Caco-2 (cell line): ENCODE results near the gene SLCO4A1. TPM values are rescaled to one million over a fixed set of nuclear protein-coding genes. Genes with fewer than 3 reads are reported as not detected.

ENCODE experiments used
- Bru-seq: library from RNA; stranded (reverse); fragments of 400-500 nt; gene quantifications from one replicate; lab custom pipeline; 2021; lab: Mats Ljungman, UMichigan
- BruChase-seq, 2 experiments: library from RNA; stranded (reverse); fragments of 400-500 nt; gene quantifications; one replicate each; lab custom pipeline; 2021; lab: Mats Ljungman, UMichigan
- BruUV-seq: library from RNA; stranded (reverse); fragments of 400-500 nt; replicated peaks from 2 replicates; lab custom pipeline; 2021; lab: Mats Ljungman, UMichigan
- CTCF ChIA-PET: fragments of 300-600 bp; sonication (Branson Sonifier 250); formaldehyde crosslinking; loops from one replicate; lab custom pipeline; 2022; ENCODE audit warnings: antibody characterized with exemption; lab: Charles Lee
- POLR2A ChIA-PET: fragments of 300-600 bp; sonication (Branson Sonifier 250); formaldehyde crosslinking; loops from one replicate; lab custom pipeline; 2022; ENCODE audit warnings: antibody characterized with exemption; lab: Charles Lee
- DNase-seq, 2 experiments: peaks; one replicate each; pipeline versions ENCODE4 v3.0.0 to v3.0.0-alpha.2; 2020 to 2022
- H3K27me3 ChIP-seq: replicated peaks from 2 replicates; pipeline ENCODE4 v1.6.0; 2011; ENCODE audit warnings: low read length; ENCODE audit not compliant: control insufficient read depth, insufficient read depth
- H3K36me3 ChIP-seq: 2 replicates; pipeline ENCODE4 v1.5.1; 2011; ENCODE audit warnings: low read length; ENCODE audit not compliant: control insufficient read depth, insufficient read depth
- H3K4me1 ChIP-seq: fragments of 250-450 bp; sonication (Bioruptor Pico); 2 replicates; pipeline ENCODE4 v1.5.1; 2020; ENCODE audit warnings: mild to moderate bottlenecking
- H3K4me3 ChIP-seq: 2 replicates; pipeline ENCODE4 v1.5.1; 2011; ENCODE audit warnings: low read depth, mild to moderate bottlenecking, control low read depth, low read length
- H3K9me3 ChIP-seq: fragments of 250-450 bp; sonication (Bioruptor Pico); 2 replicates; pipeline ENCODE4 v1.5.1; 2020; ENCODE audit warnings: mild to moderate bottlenecking, moderate library complexity
- H3K27ac Mint-ChIP-seq: one replicate; pipeline ENCODE4 v1.8.0; 2022; ENCODE audit warnings: mixed read lengths; ENCODE audit not compliant: unreplicated experiment
- H3K27me3 Mint-ChIP-seq: one replicate; pipeline ENCODE4 v1.8.0; 2022; ENCODE audit warnings: mixed read lengths; ENCODE audit not compliant: insufficient read depth, unreplicated experiment
- H3K36me3 Mint-ChIP-seq: one replicate; pipeline ENCODE4 v1.8.0; 2022; ENCODE audit warnings: mild to moderate bottlenecking, mixed read lengths; ENCODE audit not compliant: insufficient read depth, unreplicated experiment
- H3K4me1 Mint-ChIP-seq: one replicate; pipeline ENCODE4 v1.8.0; 2022; ENCODE audit warnings: low read depth, mixed read lengths; ENCODE audit not compliant: unreplicated experiment
- H3K4me3 Mint-ChIP-seq: one replicate; pipeline ENCODE4 v1.8.0; 2022; ENCODE audit warnings: mild to moderate bottlenecking, moderate library complexity, mixed read lengths; ENCODE audit not compliant: unreplicated experiment
- H3K9me3 Mint-ChIP-seq: one replicate; pipeline ENCODE4 v1.8.0; 2022; ENCODE audit warnings: mixed read lengths; ENCODE audit not compliant: unreplicated experiment
- CTCF ChIP-seq, 2 experiments: fragments of 200-600 bp in 1 of 2; IDR thresholded peaks; 1 replicate in 1 of 2; 2 replicates in 1 of 2; pipeline versions ENCODE4 v1.5.1 to v1.8.0; 2011 to 2022; ENCODE audit warnings: antibody characterized with exemption in 1 of 2, control low read depth in 1 of 2, inconsistent platforms in 1 of 2, low read depth in 1 of 2, low read length in 1 of 2, mild to moderate bottlenecking in 1 of 2, moderate library complexity in 1 of 2; ENCODE audit not compliant: insufficient read depth in 1 of 2, severe bottlenecking in 1 of 2, unreplicated experiment in 1 of 2
- intact Hi-C: fragments of 100-400 bp; cut with micrococcal nuclease; formaldehyde crosslinking; loops from one replicate; pipeline ENCODE4 v1.10.0; 2022; ENCODE audit not compliant: unreplicated experiment
- long read RNA-seq: library from polyadenylated mRNA; stranded (forward); transcript quantifications from one replicate; pipeline ENCODE4 v2.0.0, GENCODE V29; 2022
- total RNA-seq: library from RNA; stranded (reverse); gene quantifications from 2 replicates; pipeline ENCODE4 v1.2.3, GENCODE V29; 2022

SLCO4A1 gene
- 18.7 and 23.6 TPM in 2 replicates for total RNA-seq
- Bru-seq, nascent RNA = percentile 53 among the genes with signal in this experiment
- percentile 68 among the genes with signal in this experiment for BruChase-seq, experiment 1, labeled RNA remaining after a 2-hour chase
- BruChase-seq, experiment 2, labeled RNA remaining after a 6-hour chase = percentile 62 among the genes with signal in this experiment
- long read RNA-seq, transcript SLCO4A1-201 (12 exons, 2,776 nt) = major isoform, 22 of 59 reads
- long read RNA-seq, partial matches to known transcripts = 9 of 59 reads
- long read RNA-seq, other reads (novel, unspliced or antisense) = 25 of 59 reads

- Mint-ChIP-seq H3K27ac (no peak within 1 kb of the TSS), H3K4me3 (peak within 1 kb of the TSS; percentile 81), H3K4me1 (no peaks in the 10 kb centered on the region), H3K36me3 (peaks cover 14% of the 10 kb centered on the region), H3K9me3 (no peaks in the 10 kb centered on the region), H3K27me3 (peaks cover 5% of the 10 kb centered on the region)
- Histone ChIP-seq H3K9me3 (no peaks in the 10 kb centered on the region), H3K4me3 (peak within 1 kb of the TSS; percentile 81), H3K36me3 (no peaks in the 10 kb centered on the region), H3K27me3 (no peaks in the 10 kb centered on the region), H3K4me1 (peaks cover 16% of the 10 kb centered on the region)
- POLR2A ChIA-PET = interaction anchor here (0.6 to 1.3 kb wide), 3 partner anchors 15 to 152 kb away, joined by 3 to 10 read pairs (median 3); no protein-coding TSS in a partner anchor
- DNase-seq = peak; percentile 93 to 96
- intact Hi-C loops = no loop called here
- BruUV-seq = no TSS peak
- CTCF ChIA-PET = interaction anchor here (0.6 to 2.1 kb wide), 6 partner anchors 9 to 152 kb away, joined by 3 to 10 read pairs (median 4); no protein-coding TSS in a partner anchor
- TF ChIP-seq CTCF (IDR thresholded peaks at IDR 0.05; ENCODE audit: insufficient read depth in 1 of 2, low read depth in 1 of 2, low read length in 1 of 2, severe bottlenecking in 1 of 2, unreplicated experiment in 1 of 2) = no peak
Measured at GRCh38 chr20:62642051-62642665, at the start of gene SLCO4A1. TSS of gene SLCO4A1 (plus strand) at chr20:62642503. CDS start at chr20:62656455, 13,952 bp downstream.

- ChIA-PET CTCF (no interaction called here), POLR2A (no interaction called here)
- TF ChIP-seq CTCF (IDR thresholded peaks at IDR 0.05; ENCODE audit: insufficient read depth in 1 of 2, low read depth in 1 of 2, low read length in 1 of 2, severe bottlenecking in 1 of 2, unreplicated experiment in 1 of 2) = no peak
- Histone ChIP-seq H3K27me3 (peaks cover 2% of the 10 kb centered on the region), H3K4me3 (no peak overlapping the region), H3K4me1 (no peaks in the 10 kb centered on the region), H3K9me3 (no peaks in the 10 kb centered on the region; the same call in 1 of the 2 replicates), H3K36me3 (no peaks in the 10 kb centered on the region)
- no TSS peak for BruUV-seq
- intact Hi-C loops = no loop called here
- no peak for DNase-seq
- no peaks in the 10 kb centered on the region for H3K9me3 Mint-ChIP-seq
- no peak overlapping the region for H3K4me3 Mint-ChIP-seq
- H3K27me3 Mint-ChIP-seq = peaks cover 18% of the 10 kb centered on the region
- no peaks in the 10 kb centered on the region for H3K4me1 Mint-ChIP-seq
- H3K36me3 Mint-ChIP-seq = no peaks in the 10 kb centered on the region
- H3K27ac Mint-ChIP-seq = no peak overlapping the region
Measured at GRCh38 chr20:62592506-62593177, 49.7 kb upstream of the SLCO4A1 start.

- no peak overlapping the region for H3K27ac Mint-ChIP-seq
- no peaks in the 10 kb centered on the region for H3K36me3 Mint-ChIP-seq
- H3K36me3 ChIP-seq = no peaks in the 10 kb centered on the region
- no TSS peak for BruUV-seq
- ChIA-PET POLR2A (no interaction called here), CTCF (interaction anchor here (1.0 kb wide), 1 partner anchor 23 kb away, joined by 4 read pairs; no protein-coding TSS in a partner anchor)
- peaks cover 18% of the 10 kb centered on the region for H3K27me3 Mint-ChIP-seq
- no peaks in the 10 kb centered on the region for H3K4me1 ChIP-seq
- H3K9me3 ChIP-seq = no peaks in the 10 kb centered on the region; the same call in 1 of the 2 replicates
- no peak for DNase-seq
- peaks cover 2% of the 10 kb centered on the region for H3K27me3 ChIP-seq
- H3K4me3 Mint-ChIP-seq = no peak overlapping the region
- TF ChIP-seq CTCF (IDR thresholded peaks at IDR 0.05; ENCODE audit: insufficient read depth in 1 of 2, low read depth in 1 of 2, low read length in 1 of 2, severe bottlenecking in 1 of 2, unreplicated experiment in 1 of 2) = no peak
- no peak overlapping the region for H3K4me3 ChIP-seq
- intact Hi-C loops = no loop called here
- H3K9me3 Mint-ChIP-seq = no peaks in the 10 kb centered on the region
- H3K4me1 Mint-ChIP-seq = no peaks in the 10 kb centered on the region
Measured at GRCh38 chr20:62593616-62594015, 48.7 kb upstream of the SLCO4A1 start.
